WI38 (cell line): Measurements from ENCODE around the gene ZNF322.
A peak's percentile ranks its signal among the peaks of the same experiment; 100 is the strongest.

ENCODE experiments used
- H3K4me3 ChIP-seq: 2 replicates; pipeline ENCODE4 v1.5.1; 2011; ENCODE audit warnings: low read depth, mild to moderate bottlenecking, control low read depth, low read length
- TF ChIP-seq, protein P1 (sequence below): IDR thresholded peaks from 2 replicates; pipeline ENCODE4 v1.5.1; 2012; ENCODE audit warnings: low read depth, mild to moderate bottlenecking, control low read depth, low read length

ZNF322 gene

DNA sequence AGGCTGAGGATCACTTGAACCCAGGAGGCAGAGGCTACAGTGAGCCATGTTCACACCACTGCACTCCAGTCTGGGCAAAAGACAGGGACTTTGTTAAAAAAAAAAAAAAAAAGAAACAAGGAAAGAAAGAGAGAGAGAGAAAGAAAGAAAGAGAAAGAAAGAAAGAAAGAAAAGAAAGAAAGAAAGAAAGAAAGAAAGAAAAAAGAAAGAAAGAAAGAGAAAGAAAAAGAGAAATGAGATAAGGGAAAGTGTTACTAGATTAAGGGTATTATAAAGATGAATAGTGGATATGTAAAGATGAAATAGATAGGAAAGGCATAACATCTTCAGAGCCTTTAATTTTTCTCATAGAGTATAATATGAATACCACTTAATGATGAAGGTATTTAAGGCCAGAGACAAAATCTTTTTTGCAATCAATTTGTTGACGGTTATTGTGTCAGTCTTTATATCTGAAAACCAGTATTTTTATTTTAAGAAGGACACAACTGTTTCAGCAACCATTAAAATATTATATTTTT lies 36.1 kb downstream of the ZNF322 start:
- H3K4me3 ChIP-seq: no peak overlapping the region
- TF ChIP-seq, protein P1, sequence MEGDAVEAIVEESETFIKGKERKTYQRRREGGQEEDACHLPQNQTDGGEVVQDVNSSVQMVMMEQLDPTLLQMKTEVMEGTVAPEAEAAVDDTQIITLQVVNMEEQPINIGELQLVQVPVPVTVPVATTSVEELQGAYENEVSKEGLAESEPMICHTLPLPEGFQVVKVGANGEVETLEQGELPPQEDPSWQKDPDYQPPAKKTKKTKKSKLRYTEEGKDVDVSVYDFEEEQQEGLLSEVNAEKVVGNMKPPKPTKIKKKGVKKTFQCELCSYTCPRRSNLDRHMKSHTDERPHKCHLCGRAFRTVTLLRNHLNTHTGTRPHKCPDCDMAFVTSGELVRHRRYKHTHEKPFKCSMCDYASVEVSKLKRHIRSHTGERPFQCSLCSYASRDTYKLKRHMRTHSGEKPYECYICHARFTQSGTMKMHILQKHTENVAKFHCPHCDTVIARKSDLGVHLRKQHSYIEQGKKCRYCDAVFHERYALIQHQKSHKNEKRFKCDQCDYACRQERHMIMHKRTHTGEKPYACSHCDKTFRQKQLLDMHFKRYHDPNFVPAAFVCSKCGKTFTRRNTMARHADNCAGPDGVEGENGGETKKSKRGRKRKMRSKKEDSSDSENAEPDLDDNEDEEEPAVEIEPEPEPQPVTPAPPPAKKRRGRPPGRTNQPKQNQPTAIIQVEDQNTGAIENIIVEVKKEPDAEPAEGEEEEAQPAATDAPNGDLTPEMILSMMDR: no peak

GRCh38 chr6:26613689-26614683 lies 45.6 kb downstream of the ZNF322 start:
- H3K4me3 ChIP-seq: no peak overlapping the region
- TF ChIP-seq, protein P1: no peak

GRCh38 chr6:26613201-26613600 lies 46.3 kb downstream of the ZNF322 start:
- TF ChIP-seq, protein P1: no peak
- H3K4me3 ChIP-seq: no peak overlapping the region

DNA sequence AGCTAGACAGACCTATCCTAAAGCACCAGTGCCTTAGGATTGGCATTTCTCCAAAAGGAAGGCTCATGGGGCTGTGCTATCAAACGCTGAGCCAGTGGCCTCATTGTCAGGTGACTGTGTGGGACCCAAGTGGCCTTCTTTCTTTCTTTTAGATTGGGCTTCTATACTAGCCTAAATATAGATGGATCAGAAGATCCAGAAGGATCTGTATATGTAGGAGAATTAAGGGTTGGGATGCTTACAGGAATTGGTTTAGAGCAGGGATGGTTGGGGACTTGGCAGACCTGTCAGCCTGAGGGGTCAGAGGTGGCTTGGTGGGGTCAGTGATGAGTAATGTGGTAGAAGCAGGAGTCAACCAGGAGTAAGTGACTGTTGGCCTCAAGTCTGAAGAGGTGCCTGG lies 47.9 kb downstream of the ZNF322 start:
- TF ChIP-seq, protein P1: no peak
- no peak overlapping the region for H3K4me3 ChIP-seq

DNA sequence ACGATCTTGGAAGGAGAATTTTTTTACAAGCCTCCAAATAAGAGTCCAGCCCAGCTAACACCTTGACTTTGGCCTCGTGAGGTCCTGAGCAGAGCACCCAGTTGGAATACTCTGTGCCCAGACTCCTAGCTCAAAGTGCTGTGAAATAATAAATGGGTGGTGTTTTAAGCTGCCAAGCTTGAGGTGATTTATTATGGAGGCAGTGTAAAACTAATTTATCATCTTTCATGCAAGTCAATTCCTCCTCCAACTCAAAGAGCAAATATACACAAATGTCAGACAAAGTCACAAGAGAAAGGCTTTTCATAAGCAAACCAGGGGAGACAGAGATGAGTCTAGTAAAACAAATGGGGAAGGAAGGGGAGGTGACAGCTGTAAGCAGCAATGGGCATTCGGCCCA lies 50.1 kb downstream of the ZNF322 start:
- no peak overlapping the region for H3K4me3 ChIP-seq
- TF ChIP-seq, protein P1: no peak

- TF ChIP-seq, protein P1: peak; percentile 73
- no peak overlapping the region for H3K4me3 ChIP-seq
Observed at GRCh38 chr6:26607434-26608230, 51.9 kb downstream of the ZNF322 start.
